HepG2 (cell line): Measurements from ENCODE around the gene PRR36. TPM values are rescaled to one million over a fixed set of nuclear protein-coding genes. Genes with fewer than 3 reads are reported as not detected.

Experiments used
- ARNT2 ChIP-seq: sonication (generic); formaldehyde crosslinking; IDR thresholded peaks from 2 replicates; pipeline ENCODE4 v1.8.0; 2022; ENCODE audit warnings: mild to moderate bottlenecking, low read depth, missing genetic modification reagents, moderate library complexity
- GATAD2A ChIP-seq: IDR thresholded peaks from 2 replicates; pipeline ENCODE4 v1.6.1; 2016
- HNF4G ChIP-seq, 2 experiments: sonication (generic) in 1 of 2; formaldehyde crosslinking in 1 of 2; IDR thresholded peaks; 2 replicates each; pipeline versions ENCODE4 v1.4.0 to v1.6.1; 2011 to 2020; ENCODE audit warnings: borderline replicate concordance in 2 of 2, low read depth in 2 of 2, mild to moderate bottlenecking in 2 of 2, low read length in 1 of 2, missing genetic modification reagents in 1 of 2, moderate library complexity in 1 of 2
- KDM3A ChIP-seq: IDR thresholded peaks from 2 replicates; pipeline ENCODE4 v1.6.1; 2018; ENCODE audit warnings: low read depth, missing compliant biosample characterization
- MATR3 ChIP-seq: sonication (generic); formaldehyde crosslinking; IDR thresholded peaks from 2 replicates; pipeline ENCODE4 v1.4.0; 2020; ENCODE audit warnings: missing genetic modification reagents
- MLLT10 ChIP-seq: sonication (generic); formaldehyde crosslinking; IDR thresholded peaks from 2 replicates; pipeline ENCODE4 v1.4.0; 2020; ENCODE audit warnings: missing genetic modification reagents
- NR3C1 ChIP-seq: sonication (generic); formaldehyde crosslinking; IDR thresholded peaks from 2 replicates; pipeline ENCODE4 v1.4.0; 2020; ENCODE audit warnings: missing genetic modification reagents
- PHF8 ChIP-seq: sonication (generic); formaldehyde crosslinking; IDR thresholded peaks from 2 replicates; pipeline ENCODE4 v1.5.0; 2020; ENCODE audit warnings: missing genetic modification reagents
- SOX6 ChIP-seq, 2 experiments: fragments of 450-650 bp in 1 of 2; sonication (generic) in 1 of 2; formaldehyde crosslinking in 1 of 2; IDR thresholded peaks; 2 replicates each; pipeline versions ENCODE4 v1.4.0 to v1.6.1; 2017 to 2020; ENCODE audit warnings: antibody characterized with exemption in 1 of 2, mild to moderate bottlenecking in 1 of 2, missing genetic modification reagents in 1 of 2
- SRSF4 ChIP-seq: fragments of 200-400 bp; formaldehyde crosslinking; IDR thresholded peaks from one replicate; pipeline ENCODE4 v1.6.1; 2018; ENCODE audit warnings: mild to moderate bottlenecking, low read depth, low read length, moderate library complexity; ENCODE audit not compliant: poor library complexity, severe bottlenecking
- TAF15 ChIP-seq: fragments of 200-400 bp; formaldehyde crosslinking; IDR thresholded peaks from one replicate; pipeline ENCODE4 v1.6.1; 2018; ENCODE audit warnings: mild to moderate bottlenecking, low read depth, low read length; ENCODE audit not compliant: poor library complexity, severe bottlenecking
- TARDBP ChIP-seq: sonication (generic); formaldehyde crosslinking; IDR thresholded peaks from 2 replicates; pipeline ENCODE4 v1.8.0; 2022; ENCODE audit warnings: mild to moderate bottlenecking, missing genetic modification reagents
- TP53 ChIP-seq: sonication (generic); formaldehyde crosslinking; conservative IDR thresholded peaks from 2 replicates; pipeline ENCODE4 v1.4.0; 2020; ENCODE audit warnings: missing genetic modification reagents
- ZNF121 ChIP-seq: sonication (generic); formaldehyde crosslinking; IDR thresholded peaks from 2 replicates; pipeline ENCODE4 v1.5.0; 2020; ENCODE audit warnings: mild to moderate bottlenecking, missing genetic modification reagents
- ZNF484 ChIP-seq: sonication (generic); formaldehyde crosslinking; IDR thresholded peaks from 2 replicates; pipeline ENCODE4 v1.5.1; 2020; ENCODE audit warnings: mild to moderate bottlenecking, low read depth, missing genetic modification reagents, borderline replicate concordance
- ZNF550 ChIP-seq: sonication (generic); formaldehyde crosslinking; IDR thresholded peaks from 2 replicates; pipeline ENCODE4 v1.4.0; 2020; ENCODE audit warnings: mild to moderate bottlenecking, missing genetic modification reagents, borderline replicate concordance
- ZSCAN21 ChIP-seq: sonication (generic); formaldehyde crosslinking; IDR thresholded peaks from 2 replicates; pipeline ENCODE4 v1.8.0; 2022; ENCODE audit warnings: mild to moderate bottlenecking, missing genetic modification reagents, moderate library complexity, borderline replicate concordance
- polyA plus RNA-seq, 8 experiments: library from polyadenylated mRNA; depleted of rRNA in 3 of 8; stranded (reverse) in 7 of 8; unstranded in 1 of 8; fragments of >200 nt; fragmentation: Illumina TruSeq in 4 of 8; extraction: Trizol in 4 of 8; gene quantifications; 2 replicates each; pipeline versions ENCODE4 v1.2.1 to v1.2.3, GENCODE V29; 2011 to 2016; ENCODE audit warnings: low read depth in 4 of 8, missing spikeins in 1 of 8, mixed read lengths in 1 of 8; ENCODE audit not compliant: insufficient read depth in 1 of 8
- total RNA-seq, 5 experiments: library from RNA; depleted of rRNA; stranded (reverse); fragments of >200 nt; fragmentation: Illumina TruSeq; extraction: Trizol; gene quantifications; 2 replicates each; pipeline ENCODE4 v1.2.3, GENCODE V29; 2016; ENCODE audit warnings: low read depth in 1 of 5
- TF ChIP-seq, protein P1 (sequence below): sonication (generic); formaldehyde crosslinking; IDR thresholded peaks from 2 replicates; pipeline ENCODE4 v1.4.0; 2020; ENCODE audit warnings: missing genetic modification reagents
- TF ChIP-seq, protein P2 (sequence below): sonication (generic); formaldehyde crosslinking; IDR thresholded peaks from 2 replicates; pipeline ENCODE4 v1.5.0; 2020; ENCODE audit warnings: missing genetic modification reagents
- TF ChIP-seq, protein P3 (sequence below): sonication (generic); formaldehyde crosslinking; IDR thresholded peaks from 2 replicates; pipeline ENCODE4 v1.4.0; 2020; ENCODE audit warnings: missing genetic modification reagents

Gene PRR36
- total and polyA plus RNA-seq, 2 of the 13 experiments (the other 11 are each of a cell fraction or from before 2014, with no cell fraction given), result 0.07 to 0.17 TPM

- TF ChIP-seq, protein P1, sequence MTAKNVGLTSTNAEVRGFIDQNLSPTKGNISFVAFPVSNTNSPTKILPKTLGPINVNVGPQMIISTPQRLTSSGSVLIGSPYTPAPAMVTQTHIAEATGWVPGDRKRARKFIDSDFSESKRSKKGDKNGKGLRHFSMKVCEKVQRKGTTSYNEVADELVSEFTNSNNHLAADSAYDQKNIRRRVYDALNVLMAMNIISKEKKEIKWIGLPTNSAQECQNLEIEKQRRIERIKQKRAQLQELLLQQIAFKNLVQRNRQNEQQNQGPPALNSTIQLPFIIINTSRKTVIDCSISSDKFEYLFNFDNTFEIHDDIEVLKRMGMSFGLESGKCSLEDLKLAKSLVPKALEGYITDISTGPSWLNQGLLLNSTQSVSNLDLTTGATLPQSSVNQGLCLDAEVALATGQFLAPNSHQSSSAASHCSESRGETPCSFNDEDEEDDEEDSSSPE, result peak; percentile 90
- TF ChIP-seq MATR3 (CRISPR knock-in tag) (no peak), TP53 (CRISPR knock-in tag) (peak; percentile 78; the same call in 1 of the 2 replicates), HNF4G (IDR thresholded peaks at IDR 0.05; ENCODE audit: borderline replicate concordance, low read depth, low read length) (peak; percentile 43; the same call in 1 of the 2 replicates), HNF4G (CRISPR knock-in tag; IDR thresholded peaks at IDR 0.05; ENCODE audit: borderline replicate concordance, low read depth) (peak; percentile 68; the same call in 1 of the 2 replicates), NR3C1 (CRISPR knock-in tag) (no peak), ZNF484 (no peak), TARDBP (CRISPR knock-in tag) (peak; percentile 96; the same call in 1 of the 2 replicates), SRSF4 (no peak), ARNT2 (peak; percentile 70; the same call in 1 of the 2 replicates), TAF15 (no peak), PHF8 (CRISPR knock-in tag) (peak; percentile 59), GATAD2A (CRISPR knock-in tag) (peak; percentile 94), ZSCAN21 (no peak; the same call in 1 of the 2 replicates), MLLT10 (CRISPR knock-in tag) (no peak), ZNF121 (peak; percentile 83), SOX6 (IDR thresholded peaks at IDR 0.05) (no peak), SOX6 (CRISPR knock-in tag; IDR thresholded peaks at IDR 0.05) (peak; percentile 83), ZNF550 (no peak), KDM3A (CRISPR knock-in tag) (peak; percentile 98)
- TF ChIP-seq, protein P2, sequence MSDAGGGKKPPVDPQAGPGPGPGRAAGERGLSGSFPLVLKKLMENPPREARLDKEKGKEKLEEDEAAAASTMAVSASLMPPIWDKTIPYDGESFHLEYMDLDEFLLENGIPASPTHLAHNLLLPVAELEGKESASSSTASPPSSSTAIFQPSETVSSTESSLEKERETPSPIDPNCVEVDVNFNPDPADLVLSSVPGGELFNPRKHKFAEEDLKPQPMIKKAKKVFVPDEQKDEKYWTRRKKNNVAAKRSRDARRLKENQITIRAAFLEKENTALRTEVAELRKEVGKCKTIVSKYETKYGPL (CRISPR knock-in tag), result no peak
- TF ChIP-seq, protein P3, sequence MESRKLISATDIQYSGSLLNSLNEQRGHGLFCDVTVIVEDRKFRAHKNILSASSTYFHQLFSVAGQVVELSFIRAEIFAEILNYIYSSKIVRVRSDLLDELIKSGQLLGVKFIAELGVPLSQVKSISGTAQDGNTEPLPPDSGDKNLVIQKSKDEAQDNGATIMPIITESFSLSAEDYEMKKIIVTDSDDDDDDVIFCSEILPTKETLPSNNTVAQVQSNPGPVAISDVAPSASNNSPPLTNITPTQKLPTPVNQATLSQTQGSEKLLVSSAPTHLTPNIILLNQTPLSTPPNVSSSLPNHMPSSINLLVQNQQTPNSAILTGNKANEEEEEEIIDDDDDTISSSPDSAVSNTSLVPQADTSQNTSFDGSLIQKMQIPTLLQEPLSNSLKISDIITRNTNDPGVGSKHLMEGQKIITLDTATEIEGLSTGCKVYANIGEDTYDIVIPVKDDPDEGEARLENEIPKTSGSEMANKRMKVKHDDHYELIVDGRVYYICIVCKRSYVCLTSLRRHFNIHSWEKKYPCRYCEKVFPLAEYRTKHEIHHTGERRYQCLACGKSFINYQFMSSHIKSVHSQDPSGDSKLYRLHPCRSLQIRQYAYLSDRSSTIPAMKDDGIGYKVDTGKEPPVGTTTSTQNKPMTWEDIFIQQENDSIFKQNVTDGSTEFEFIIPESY (CRISPR knock-in tag), result peak; percentile 61; the same call in 1 of the 2 replicates
Measured at GRCh38 chr19:7852851-7853769, 21.1 kb downstream of the PRR36 start (continued).
